Stimulated activated CD8-positive, alpha-beta memory T cell treated with anti-CD3 and anti-CD28 coated beads, Interleukin-15, amount 100 ng/mL, for 24 hours (primary cell): Measurements from ENCODE around the gene CEP85L.
A peak's percentile ranks its signal among the peaks of the same experiment; 100 is the strongest.

Experiments
- DNase-seq: peaks from one replicate; pipeline ENCODE4 v3.0.0-alpha.2; 2020; ENCODE audit warnings: low read depth

CEP85L gene

GRCh38 chr6:118660218-118660569, 8.8 kb upstream of the CEP85L start:
- DNase-seq: no peak

DNA sequence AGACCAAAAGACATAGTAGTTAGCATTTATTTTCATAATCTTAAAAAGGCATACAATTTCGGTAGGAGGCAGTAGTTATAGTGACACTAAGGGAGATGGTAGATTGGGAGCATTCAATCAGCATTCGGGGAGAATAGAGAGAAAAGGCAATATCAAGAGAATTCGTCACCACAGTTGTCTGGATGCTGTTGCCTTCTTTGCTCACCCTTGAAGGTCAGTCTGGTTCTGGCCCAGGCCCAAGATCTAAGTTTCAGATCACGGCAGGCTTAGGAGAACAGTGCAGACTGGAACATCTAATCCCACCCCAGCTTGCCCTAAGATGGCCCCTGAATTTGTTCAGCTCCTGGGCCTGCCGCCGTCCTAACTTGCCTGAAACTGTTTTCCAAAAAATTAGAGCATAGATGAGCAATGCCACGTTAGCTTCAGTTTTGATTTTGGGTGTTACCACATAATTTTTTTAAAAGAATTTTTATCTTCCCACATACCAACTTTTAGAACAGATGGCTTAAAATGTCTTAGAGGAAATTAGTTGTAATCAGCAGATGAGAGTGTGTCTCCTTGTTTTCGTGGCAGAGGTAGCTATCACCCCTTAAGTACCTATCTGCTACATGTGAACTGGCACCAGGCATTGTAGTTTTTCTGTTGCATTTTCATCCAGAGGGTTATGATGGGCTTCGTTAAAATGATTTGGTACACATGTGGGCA, 8.3 kb upstream of the CEP85L start:
- DNase-seq: no peak

GRCh38 chr6:118656847-118657451, 5.6 kb upstream of the CEP85L start:
- no peak for DNase-seq

DNA sequence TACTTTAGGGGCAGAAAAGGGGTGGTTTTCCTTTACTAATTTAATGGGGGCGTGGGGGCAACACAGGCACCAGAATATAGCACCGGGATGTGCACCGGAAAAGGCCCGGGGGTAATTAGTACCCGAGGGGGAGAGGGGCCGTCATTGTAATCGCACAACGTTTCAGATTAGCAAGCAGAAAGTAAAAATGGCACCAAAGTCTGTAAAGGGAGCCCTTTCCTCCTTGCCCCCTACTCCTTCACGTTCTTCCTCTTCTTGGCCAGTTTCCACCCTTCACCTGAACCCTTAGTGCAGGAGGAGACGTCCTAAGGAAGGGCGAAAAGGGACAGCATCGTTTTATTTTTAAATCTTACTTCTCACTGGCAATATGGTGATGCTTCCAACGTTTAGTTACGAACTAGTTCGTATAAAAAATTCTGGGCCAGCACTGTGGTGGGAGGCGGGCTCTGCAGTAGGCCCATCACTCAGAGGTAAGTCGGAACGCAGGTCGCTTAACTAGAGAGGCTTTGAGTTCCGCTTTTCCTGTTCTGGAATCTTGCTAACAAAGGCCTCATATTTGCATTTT, 742 bp upstream of the CEP85L start:
- no peak for DNase-seq

DNA sequence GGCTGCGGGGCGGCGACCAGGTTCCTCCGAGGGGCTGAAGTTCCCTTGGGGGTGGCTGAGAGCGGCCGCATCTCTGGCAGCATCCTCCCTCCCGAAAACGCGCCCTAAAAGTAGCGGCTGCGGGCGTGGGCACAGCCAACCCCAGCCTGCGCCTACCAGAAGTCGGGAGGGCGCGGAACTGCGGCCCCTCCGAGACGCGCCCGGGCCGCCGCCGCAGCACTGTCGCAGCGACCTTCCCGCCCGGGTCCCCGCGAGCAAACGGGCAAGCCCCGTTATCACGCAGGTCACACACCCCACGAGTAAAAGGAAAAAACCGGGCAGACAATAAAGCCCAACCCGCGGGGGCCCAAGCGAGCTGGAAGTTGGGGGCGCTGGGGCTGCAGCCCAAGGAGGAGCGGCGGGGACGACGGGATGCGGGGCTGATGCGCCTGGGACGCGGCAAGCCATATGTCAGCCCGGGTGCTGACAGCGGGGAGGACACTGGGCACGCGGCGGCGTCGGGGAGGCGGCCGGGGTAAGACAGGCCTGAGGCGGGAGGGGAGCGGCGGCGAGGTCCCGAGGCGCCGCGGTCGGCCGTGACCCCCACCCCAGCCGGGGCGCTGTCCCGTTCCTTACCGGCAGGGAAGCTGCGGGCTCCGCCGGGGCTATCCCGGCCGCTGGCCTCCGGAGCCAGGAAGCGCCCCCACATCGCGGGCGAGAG, 659 bp downstream of the CEP85L start:
- peak; percentile 16 for DNase-seq

GRCh38 chr6:118649918-118650581, 1.3 kb downstream of the CEP85L start:
- DNase-seq: no peak

- DNase-seq: no peak
Observed at GRCh38 chr6:118648866-118649554, 2.4 kb downstream of the CEP85L start.

- DNase-seq: no peak
Observed at GRCh38 chr6:118646977-118647376, 4.4 kb downstream of the CEP85L start.

DNA sequence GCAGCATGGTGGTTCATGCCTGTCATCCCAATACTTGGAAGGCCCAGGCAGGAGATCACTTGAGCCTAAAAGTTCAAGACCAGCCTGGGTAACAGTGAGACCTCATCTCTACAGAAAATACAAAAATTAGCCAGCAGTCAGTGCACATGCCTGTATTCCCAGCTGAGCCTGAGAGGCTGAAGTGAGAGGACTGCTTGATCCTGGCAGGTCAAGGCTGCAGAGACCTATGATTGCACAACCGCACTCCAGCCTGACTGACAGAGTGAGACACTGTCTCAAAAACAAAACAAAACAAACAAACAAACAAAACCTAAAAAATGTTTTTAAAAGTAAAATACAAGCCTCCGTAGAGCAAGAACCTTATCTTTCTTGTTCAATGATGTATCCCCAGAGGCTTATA, 6.0 kb downstream of the CEP85L start:
- DNase-seq: no peak

DNA sequence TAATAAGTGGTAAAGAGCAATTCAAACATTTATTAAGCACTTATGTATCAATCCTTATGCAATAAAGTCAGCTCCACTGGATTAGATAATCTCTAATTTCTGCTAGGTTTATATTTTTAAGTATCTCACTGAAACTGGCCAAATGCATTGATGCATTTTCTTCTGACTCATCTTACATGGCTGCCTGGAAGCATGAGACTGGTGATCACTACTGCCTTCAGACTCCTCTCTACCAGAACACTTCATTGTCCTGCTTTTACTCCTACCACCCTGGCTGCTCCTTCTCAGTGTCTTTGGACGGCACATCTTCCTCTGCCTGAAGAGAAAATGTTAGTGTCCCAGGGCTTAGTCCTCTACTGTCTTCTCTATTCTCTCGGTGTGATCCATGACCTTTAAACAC, 7.4 kb downstream of the CEP85L start:
- no peak for DNase-seq

DNA sequence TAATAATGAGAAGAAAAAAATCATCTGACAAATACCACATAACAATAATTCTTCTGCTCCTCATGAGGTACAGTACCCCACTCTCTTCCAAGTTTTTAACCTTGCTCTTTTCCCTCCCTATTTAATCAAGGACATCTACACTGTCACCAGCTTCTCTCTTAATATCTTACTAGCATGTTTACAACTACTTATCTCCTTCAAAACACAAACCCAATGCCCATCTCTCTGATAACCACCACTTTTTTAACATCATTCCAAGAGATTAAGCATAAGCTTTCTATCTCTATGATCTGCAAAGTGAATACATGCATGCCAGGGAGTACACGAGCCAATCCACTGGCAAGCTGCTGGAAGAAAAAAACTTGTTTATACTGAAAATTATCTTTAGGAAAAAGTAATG, 10.3 kb downstream of the CEP85L start:
- DNase-seq: no peak

GRCh38 chr6:118639054-118639964, 12.1 kb downstream of the CEP85L start:
- DNase-seq: no peak

GRCh38 chr6:118638288-118638687, 13.1 kb downstream of the CEP85L start:
- no peak for DNase-seq

GRCh38 chr6:118635909-118636735, 15.3 kb downstream of the CEP85L start:
- no peak for DNase-seq

- DNase-seq: no peak
Observed at GRCh38 chr6:118632359-118632758, 19.0 kb downstream of the CEP85L start.

GRCh38 chr6:118630923-118631322, 20.5 kb downstream of the CEP85L start:
- no peak for DNase-seq

- DNase-seq: no peak
Observed at GRCh38 chr6:118630067-118630466, 21.3 kb downstream of the CEP85L start.

DNA sequence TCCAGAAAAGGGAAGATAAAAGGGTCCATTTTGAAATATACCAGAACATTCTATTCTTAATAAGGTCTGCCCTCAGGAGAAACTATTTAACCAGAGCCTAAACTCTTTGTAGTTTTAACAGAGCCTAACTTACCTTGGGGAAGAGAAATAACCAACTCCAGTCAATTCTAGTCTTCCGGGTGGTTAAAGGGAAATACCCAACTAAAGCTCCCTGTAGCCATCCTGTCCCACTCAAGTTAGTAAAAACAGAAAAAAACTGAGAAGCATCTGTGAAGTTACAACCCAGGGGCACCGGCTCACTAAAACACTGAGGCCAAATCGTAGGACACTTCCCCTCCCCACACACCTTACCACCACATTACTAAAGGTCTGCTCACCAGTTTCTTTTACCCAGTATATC, 23.7 kb downstream of the CEP85L start:
- DNase-seq: no peak

- DNase-seq: no peak
Observed at GRCh38 chr6:118625833-118626232, 25.6 kb downstream of the CEP85L start.
